H1 (cell line): ENCODE data around the gene HAND1.

Source experiments
- CBX8 ChIP-seq: fragments of 300-800, 300-1000 bp; sonication (generic); IDR thresholded peaks from 2 replicates; pipeline ENCODE4 v1.7.1; 2016; ENCODE audit warnings: low read depth, low read length, borderline replicate concordance
- CEBPB ChIP-seq: IDR thresholded peaks from 2 replicates; pipeline ENCODE4 v1.6.1; 2012; ENCODE audit warnings: low read depth, low read length
- CHD2 ChIP-seq: IDR thresholded peaks from 2 replicates; pipeline ENCODE4 v1.6.1; 2012; ENCODE audit warnings: low read length, improper control_type of control experiment
- EP300 ChIP-seq, 2 experiments: IDR thresholded peaks; 1 replicate in 1 of 2; 2 replicates in 1 of 2; pipeline ENCODE4 v1.6.1; 2011 to 2012; ENCODE audit warnings: low read depth in 2 of 2, low read length in 2 of 2, mild to moderate bottlenecking in 2 of 2, borderline replicate concordance in 1 of 2, inconsistent platforms in 1 of 2, moderate library complexity in 1 of 2
- EZH2 ChIP-seq: fragments of 200-600 bp; sonication (generic); IDR thresholded peaks from 2 replicates; pipeline ENCODE4 v1.7.1; 2012; ENCODE audit warnings: low read depth, mild to moderate bottlenecking, moderate library complexity, low read length, inconsistent platforms; ENCODE audit not compliant: severe bottlenecking
- HDAC2 ChIP-seq, 2 experiments: fragments of 300-600 bp in 1 of 2; sonication (generic) in 1 of 2; IDR thresholded peaks; 2 replicates each; pipeline ENCODE4 v1.6.1; 2011 to 2012; ENCODE audit warnings: low read depth in 2 of 2, low read length in 2 of 2, mild to moderate bottlenecking in 2 of 2, moderate library complexity in 2 of 2, borderline replicate concordance in 1 of 2, inconsistent platforms in 1 of 2
- JUND ChIP-seq: IDR thresholded peaks from 2 replicates; pipeline ENCODE4 v1.6.1; 2011; ENCODE audit warnings: mild to moderate bottlenecking, improper control_type of control experiment, low read length
- POLR2A ChIP-seq, 2 experiments: IDR thresholded peaks; 1 replicate in 1 of 2; 2 replicates in 1 of 2; pipeline ENCODE4 v1.6.1; 2011; ENCODE audit warnings: low read depth in 2 of 2, low read length in 2 of 2, mild to moderate bottlenecking in 2 of 2; ENCODE audit errors: control extremely low read depth in 1 of 2
- POLR2AphosphoS5 ChIP-seq: IDR thresholded peaks from 2 replicates; pipeline ENCODE4 v1.6.1; 2011; ENCODE audit warnings: low read depth, low read length
- RFX5 ChIP-seq: IDR thresholded peaks from 2 replicates; pipeline ENCODE4 v1.6.1; 2011; ENCODE audit warnings: low read depth, low read length, improper control_type of control experiment, borderline replicate concordance
- RXRA ChIP-seq: IDR thresholded peaks from 2 replicates; pipeline ENCODE4 v1.6.1; 2011; ENCODE audit warnings: low read depth, mild to moderate bottlenecking, low read length, moderate library complexity; ENCODE audit not compliant: insufficient read depth
- YY1 ChIP-seq: IDR thresholded peaks from 2 replicates; pipeline ENCODE4 v1.6.1; 2011; ENCODE audit warnings: low read depth, mild to moderate bottlenecking, low read length
- TF ChIP-seq, protein P1 (sequence below), 3 experiments: IDR thresholded peaks; 1 replicate in 2 of 3; 2 replicates in 1 of 3; pipeline versions ENCODE4 v1.5.1 to v1.6.1; 2011; ENCODE audit warnings: low read length in 3 of 3, mild to moderate bottlenecking in 3 of 3, inconsistent platforms in 2 of 3, low read depth in 1 of 3, moderate library complexity in 1 of 3; ENCODE audit not compliant: insufficient read depth in 1 of 3; ENCODE audit errors: control extremely low read depth in 1 of 3
- TF ChIP-seq, protein P2 (sequence below): IDR thresholded peaks from 2 replicates; pipeline ENCODE4 v1.6.1; 2012; ENCODE audit warnings: low read length, inconsistent platforms

DNA sequence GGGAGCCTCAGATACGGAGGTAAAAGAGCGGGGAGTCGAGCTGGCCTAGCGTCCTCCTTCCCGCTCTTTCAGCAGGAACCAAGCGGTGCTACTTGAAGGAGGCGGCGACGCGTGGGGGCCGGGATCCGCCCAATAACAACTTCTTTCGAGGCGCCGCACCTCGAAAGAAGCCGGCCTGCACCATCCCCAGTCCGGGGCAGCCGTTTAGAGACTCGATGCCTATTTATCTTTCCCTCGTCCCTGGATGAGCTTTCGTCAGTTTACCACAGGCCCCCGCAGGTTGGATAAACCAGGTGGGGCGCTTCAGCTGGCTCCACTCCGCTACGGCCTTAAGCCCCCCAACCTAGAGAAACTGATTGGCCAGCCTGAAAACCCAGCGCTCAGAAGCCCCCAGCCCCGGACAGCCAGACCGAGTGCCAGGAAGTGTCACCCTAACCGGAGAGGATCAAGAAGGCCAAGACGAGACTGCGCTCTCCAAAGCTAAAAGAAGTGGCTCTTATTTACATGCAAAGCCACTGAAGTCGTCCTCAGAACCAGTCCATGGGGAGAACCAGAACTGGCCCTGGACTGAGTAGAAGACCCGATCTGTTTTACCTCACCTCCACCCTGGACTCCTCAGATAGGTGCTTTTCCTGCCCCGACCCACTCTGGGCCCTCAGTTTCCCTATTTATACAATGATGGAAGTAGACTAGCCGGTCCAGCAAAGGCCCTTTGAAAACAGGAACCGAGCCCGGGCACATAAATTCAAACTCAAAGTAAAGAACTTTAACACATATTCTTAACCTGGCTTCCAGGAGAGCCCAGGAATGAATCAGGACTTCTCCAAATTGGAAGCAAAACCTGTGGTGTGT, 1.4 kb downstream of the HAND1 start:
- TF ChIP-seq CBX8 (no peak; the same call in 1 of the 2 replicates), RXRA (no peak), POLR2AphosphoS5 (no peak), CHD2 (no peak), POLR2A (IDR thresholded peaks at IDR 0.05; ENCODE audit: control extremely low read depth in 1 of 2, low read depth in 2 of 2, low read length in 2 of 2) (no peak), RFX5 (no peak), HDAC2 (IDR thresholded peaks at IDR 0.05; ENCODE audit: borderline replicate concordance in 1 of 2, low read depth in 2 of 2, low read length in 2 of 2) (no peak), JUND (no peak), YY1 (peak; percentile 67; the same call in 1 of the 2 replicates), CEBPB (no peak), EZH2 (no peak), EP300 (IDR thresholded peaks at IDR 0.05; ENCODE audit: borderline replicate concordance in 1 of 2, low read depth in 2 of 2, low read length in 2 of 2) (no peak)
- TF ChIP-seq, protein P1, sequence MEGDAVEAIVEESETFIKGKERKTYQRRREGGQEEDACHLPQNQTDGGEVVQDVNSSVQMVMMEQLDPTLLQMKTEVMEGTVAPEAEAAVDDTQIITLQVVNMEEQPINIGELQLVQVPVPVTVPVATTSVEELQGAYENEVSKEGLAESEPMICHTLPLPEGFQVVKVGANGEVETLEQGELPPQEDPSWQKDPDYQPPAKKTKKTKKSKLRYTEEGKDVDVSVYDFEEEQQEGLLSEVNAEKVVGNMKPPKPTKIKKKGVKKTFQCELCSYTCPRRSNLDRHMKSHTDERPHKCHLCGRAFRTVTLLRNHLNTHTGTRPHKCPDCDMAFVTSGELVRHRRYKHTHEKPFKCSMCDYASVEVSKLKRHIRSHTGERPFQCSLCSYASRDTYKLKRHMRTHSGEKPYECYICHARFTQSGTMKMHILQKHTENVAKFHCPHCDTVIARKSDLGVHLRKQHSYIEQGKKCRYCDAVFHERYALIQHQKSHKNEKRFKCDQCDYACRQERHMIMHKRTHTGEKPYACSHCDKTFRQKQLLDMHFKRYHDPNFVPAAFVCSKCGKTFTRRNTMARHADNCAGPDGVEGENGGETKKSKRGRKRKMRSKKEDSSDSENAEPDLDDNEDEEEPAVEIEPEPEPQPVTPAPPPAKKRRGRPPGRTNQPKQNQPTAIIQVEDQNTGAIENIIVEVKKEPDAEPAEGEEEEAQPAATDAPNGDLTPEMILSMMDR (IDR thresholded peaks at IDR 0.05; ENCODE audit: control extremely low read depth in 1 of 3, insufficient read depth in 1 of 3, low read depth in 1 of 3, low read length in 3 of 3): no peak
- TF ChIP-seq, protein P2, sequence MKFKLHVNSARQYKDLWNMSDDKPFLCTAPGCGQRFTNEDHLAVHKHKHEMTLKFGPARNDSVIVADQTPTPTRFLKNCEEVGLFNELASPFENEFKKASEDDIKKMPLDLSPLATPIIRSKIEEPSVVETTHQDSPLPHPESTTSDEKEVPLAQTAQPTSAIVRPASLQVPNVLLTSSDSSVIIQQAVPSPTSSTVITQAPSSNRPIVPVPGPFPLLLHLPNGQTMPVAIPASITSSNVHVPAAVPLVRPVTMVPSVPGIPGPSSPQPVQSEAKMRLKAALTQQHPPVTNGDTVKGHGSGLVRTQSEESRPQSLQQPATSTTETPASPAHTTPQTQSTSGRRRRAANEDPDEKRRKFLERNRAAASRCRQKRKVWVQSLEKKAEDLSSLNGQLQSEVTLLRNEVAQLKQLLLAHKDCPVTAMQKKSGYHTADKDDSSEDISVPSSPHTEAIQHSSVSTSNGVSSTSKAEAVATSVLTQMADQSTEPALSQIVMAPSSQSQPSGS: no peak
